Fibroblast of gingiva (primary cell): ENCODE results near the gene NEURL1.
A peak's percentile ranks its signal among the peaks of the same experiment; 100 is the strongest.
"Not testable (repeated sequence)": the region's sequence is repeated elsewhere in the genome, so short reads cannot be mapped to it uniquely, and the experiment has no call there.

Experiments used
- DNase-seq: peaks from one replicate; pipeline ENCODE4 v3.0.0-alpha.2; 2011; ENCODE audit warnings: low read depth

Gene NEURL1

GRCh38 chr10:103606097-103606438 lies 112.6 kb downstream of the NEURL1 start:
- DNase-seq = not testable (repeated sequence)

- not testable (repeated sequence) for DNase-seq
These were observed 113.5 kb downstream of the NEURL1 start for GRCh38 chr10:103607051-103607450.

- not testable (repeated sequence) for DNase-seq
These were observed 114.6 kb downstream of the NEURL1 start for GRCh38 chr10:103608056-103608455.

GRCh38 chr10:103609231-103610082 lies 116.0 kb downstream of the NEURL1 start:
- no peak for DNase-seq

- DNase-seq = peak; percentile 43
These were observed 116.6 kb downstream of the NEURL1 start for GRCh38 chr10:103610083-103610472.

- no peak for DNase-seq
These were observed 117.5 kb downstream of the NEURL1 start for GRCh38 chr10:103610921-103611511.

GRCh38 chr10:103612462-103613365 lies 119.2 kb downstream of the NEURL1 start:
- DNase-seq = peak; percentile 55

GRCh38 chr10:103613616-103614015 lies 120.1 kb downstream of the NEURL1 start:
- DNase-seq = no peak

- no peak for DNase-seq
These were observed 121.0 kb downstream of the NEURL1 start for GRCh38 chr10:103614306-103615158.

- DNase-seq = peak; percentile 98
These were observed 123.4 kb downstream of the NEURL1 start for GRCh38 chr10:103616705-103617601.

GRCh38 chr10:103617602-103618385 lies 124.3 kb downstream of the NEURL1 start:
- DNase-seq = no peak

GRCh38 chr10:103618575-103619423 lies 125.3 kb downstream of the NEURL1 start:
- peak; percentile 89 for DNase-seq

- DNase-seq = no peak
These were observed 126.2 kb downstream of the NEURL1 start for GRCh38 chr10:103619424-103620351.

- no peak for DNase-seq
These were observed 126.8 kb downstream of the NEURL1 start for GRCh38 chr10:103620352-103620740.

- no peak for DNase-seq
These were observed 127.6 kb downstream of the NEURL1 start for GRCh38 chr10:103620891-103621782.

GRCh38 chr10:103621783-103622125 lies 128.2 kb downstream of the NEURL1 start:
- no peak for DNase-seq

- DNase-seq = no peak
These were observed 128.8 kb downstream of the NEURL1 start for GRCh38 chr10:103622286-103622685.
